Kidney (tissue), 14 donors: ENCODE measurements around the gene VWF. TPM values are rescaled to one million over a fixed set of nuclear protein-coding genes. Genes with fewer than 3 reads are reported as not detected.
A peak's percentile ranks its signal among the peaks of the same experiment; 100 is the strongest.

ENCODE experiments used
- DNase-seq, 5 donors: peaks; one replicate each; pipeline ENCODE4 v3.0.0-alpha.2; 2013 to 2020
- FAIRE-seq: peaks from 2 replicates; lab custom pipeline; 2012; peaks lifted over from hg19 to GRCh38; lab: Jason Lieb, UNC
- H3K27ac ChIP-seq, 2 donors: one replicate each; pipeline ENCODE4 v1.7.0; 2013; ENCODE audit warnings: low read depth in 2 of 2, low read length in 2 of 2, inconsistent platforms in 1 of 2
- H3K27me3 ChIP-seq: one replicate; pipeline ENCODE4 v1.7.1; 2013; ENCODE audit warnings: low read length, inconsistent platforms; ENCODE audit not compliant: control insufficient read depth, insufficient read depth
- H3K36me3 ChIP-seq, 3 donors: one replicate each; pipeline versions ENCODE4 v1.7.0 to v1.7.1; 2013; ENCODE audit warnings: low read length in 3 of 3, control low read depth in 1 of 3, inconsistent platforms in 1 of 3; ENCODE audit not compliant: insufficient read depth in 3 of 3, control insufficient read depth in 2 of 3
- H3K4me1 ChIP-seq, 3 donors: one replicate each; pipeline versions ENCODE4 v1.7.0 to v1.7.1; 2013; ENCODE audit warnings: low read length in 3 of 3, inconsistent platforms in 1 of 3, low read depth in 1 of 3; ENCODE audit not compliant: control insufficient read depth in 2 of 3, insufficient read depth in 2 of 3
- H3K4me3 ChIP-seq, 3 donors: one replicate each; pipeline versions ENCODE4 v1.7.0 to v1.8.1; 2013; ENCODE audit warnings: low read length in 3 of 3, control low read depth in 1 of 3, inconsistent platforms in 1 of 3
- H3K9ac ChIP-seq, 3 donors: one replicate each; pipeline versions ENCODE4 v1.7.0 to v1.7.1; 2013; ENCODE audit warnings: low read length in 3 of 3, control low read depth in 1 of 3, inconsistent platforms in 1 of 3
- H3K9me3 ChIP-seq, 3 donors: one replicate each; pipeline versions ENCODE4 v1.7.0 to v1.7.1; 2013; ENCODE audit warnings: low read length in 3 of 3, control low read depth in 1 of 3, inconsistent platforms in 1 of 3; ENCODE audit not compliant: control insufficient read depth in 2 of 3, insufficient read depth in 1 of 3
- CTCF ChIP-seq: IDR thresholded peaks from 3 replicates; pipeline ENCODE4 v1.5.1; 2012; ENCODE audit warnings: mild to moderate bottlenecking, moderate library complexity, borderline replicate concordance; ENCODE audit not compliant: insufficient read depth; ENCODE audit errors: extremely low read depth
- intact Hi-C: fragments of 100-400 bp; cut with DNase I; formaldehyde crosslinking; loops from one replicate; pipeline ENCODE4 v1.11.1; 2022
- polyA plus RNA-seq: library from polyadenylated mRNA; stranded (reverse); fragments of 350-450 nt; fragmentation: Illumina TruSeq; extraction: RNeasy Lipid Tissue Mini Kit (QIAGEN cat#74804); gene quantifications from one replicate; pipeline ENCODE4 v1.2.3, GENCODE V29; 2014; ENCODE audit warnings: low read depth, low replicate concordance; ENCODE audit not compliant: insufficient read depth
- total RNA-seq: library from RNA; stranded (reverse); fragmentation: NEBNext Ultra II Directional; extraction: Animal tissue kit (Norgen Biotek cat#: 25700); gene quantifications from one replicate; pipeline ENCODE4 v1.2.1, GENCODE V29; 2021
- donor health status: control.
- donor health status: control.
- donor health status: control.
- donor health status: control.
- donor health status: control.
- donor health status: DM: yes; HTN: yes; CAD: no.
- donor health status: Normal renal cell carcinoma (clear cell type).

Gene VWF
- total and polyA plus RNA-seq, 2 donors from 2014 or later: 9.6 to 183 TPM

GRCh38 chr12:6067152-6067916, 57.1 kb downstream of the VWF start:
- no peaks in the 10 kb centered on the region for H3K9me3 ChIP-seq
- no peak for FAIRE-seq
- H3K27ac ChIP-seq: peak overlapping the region; percentile 17 to 37
- DNase-seq: peak in 3 of 5 donors; percentile 55 to 66 (median 59)
- intact Hi-C loops: loop anchor here (10.0 kb wide), 1 partner anchor 107 kb away; no protein-coding TSS in a partner anchor
- H3K36me3 ChIP-seq: no peaks in the 10 kb centered on the region
- peak; percentile 25 for TF ChIP-seq CTCF
- no peaks in the 10 kb centered on the region for H3K27me3 ChIP-seq
- peaks cover 0 to 8% (median 0%) of the 10 kb centered on the region in 3 donors for H3K4me1 ChIP-seq
- H3K4me3 ChIP-seq: no peak overlapping the region
- no peak overlapping the region for H3K9ac ChIP-seq

- peaks cover 0 to 8% (median 0%) of the 10 kb centered on the region in 3 donors for H3K4me1 ChIP-seq
- H3K4me3 ChIP-seq: no peak overlapping the region
- no peak for DNase-seq
- no peak for TF ChIP-seq CTCF
- intact Hi-C loops: loop anchor here (10.0 kb wide), 1 partner anchor 108 kb away; no protein-coding TSS in a partner anchor
- H3K36me3 ChIP-seq: no peaks in the 10 kb centered on the region
- H3K9ac ChIP-seq: no peak overlapping the region
- H3K9me3 ChIP-seq: no peaks in the 10 kb centered on the region
- FAIRE-seq: no peak
- H3K27ac ChIP-seq: peak overlapping the region; percentile 37 to 59
- no peaks in the 10 kb centered on the region for H3K27me3 ChIP-seq
Observed at GRCh38 chr12:6066651-6067050, 57.8 kb downstream of the VWF start.

- peaks cover 0 to 6% (median 0%) of the 10 kb centered on the region in 3 donors for H3K4me1 ChIP-seq
- H3K27ac ChIP-seq: no peak overlapping the region
- H3K9me3 ChIP-seq: no peaks in the 10 kb centered on the region
- no peaks in the 10 kb centered on the region for H3K27me3 ChIP-seq
- no peak for FAIRE-seq
- intact Hi-C loops: loop anchor here (10.0 kb wide), 1 partner anchor 109 kb away; no protein-coding TSS in a partner anchor
- no peak overlapping the region for H3K4me3 ChIP-seq
- no peak for TF ChIP-seq CTCF
- no peak overlapping the region for H3K9ac ChIP-seq
- DNase-seq: no peak
- no peaks in the 10 kb centered on the region for H3K36me3 ChIP-seq
Observed at GRCh38 chr12:6065863-6066199, 58.6 kb downstream of the VWF start.
